GM19043 (cell line): ENCODE measurements around the gene PRDM16.

Experiments
- ATAC-seq: cut with Tn5 transposase; IDR thresholded peaks from one replicate; pipeline ENCODE4 v1.9.1; 2021; ENCODE audit warnings: low read depth; ENCODE audit not compliant: unreplicated experiment

Gene PRDM16

GRCh38 chr1:3431686-3432085 lies 362.7 kb downstream of the PRDM16 start:
- ATAC-seq, result no peak

GRCh38 chr1:3432306-3432705 lies 363.3 kb downstream of the PRDM16 start:
- no peak for ATAC-seq

DNA sequence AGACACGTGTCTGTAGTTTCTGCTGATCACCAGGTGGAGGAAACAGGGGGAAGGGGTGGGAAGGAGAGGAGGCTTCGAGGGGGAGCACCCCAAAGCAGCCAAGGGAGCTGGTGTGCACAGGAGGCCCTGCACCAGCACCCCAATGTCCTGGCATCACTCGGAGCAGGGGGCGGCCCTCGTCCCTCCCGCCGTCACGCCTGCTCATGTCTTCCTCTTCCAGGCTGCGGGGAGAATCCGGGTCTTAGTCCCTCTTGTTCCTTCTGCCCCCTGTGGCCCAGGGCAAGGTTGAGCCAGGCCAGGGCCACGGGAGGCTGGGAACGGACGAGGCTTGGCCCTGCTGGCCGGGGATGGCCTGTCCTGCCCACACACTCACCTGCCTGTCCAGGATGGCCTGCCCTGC lies 364.1 kb downstream of the PRDM16 start:
- ATAC-seq, result no peak

GRCh38 chr1:3433596-3434320 lies 364.8 kb downstream of the PRDM16 start:
- no peak for ATAC-seq

DNA sequence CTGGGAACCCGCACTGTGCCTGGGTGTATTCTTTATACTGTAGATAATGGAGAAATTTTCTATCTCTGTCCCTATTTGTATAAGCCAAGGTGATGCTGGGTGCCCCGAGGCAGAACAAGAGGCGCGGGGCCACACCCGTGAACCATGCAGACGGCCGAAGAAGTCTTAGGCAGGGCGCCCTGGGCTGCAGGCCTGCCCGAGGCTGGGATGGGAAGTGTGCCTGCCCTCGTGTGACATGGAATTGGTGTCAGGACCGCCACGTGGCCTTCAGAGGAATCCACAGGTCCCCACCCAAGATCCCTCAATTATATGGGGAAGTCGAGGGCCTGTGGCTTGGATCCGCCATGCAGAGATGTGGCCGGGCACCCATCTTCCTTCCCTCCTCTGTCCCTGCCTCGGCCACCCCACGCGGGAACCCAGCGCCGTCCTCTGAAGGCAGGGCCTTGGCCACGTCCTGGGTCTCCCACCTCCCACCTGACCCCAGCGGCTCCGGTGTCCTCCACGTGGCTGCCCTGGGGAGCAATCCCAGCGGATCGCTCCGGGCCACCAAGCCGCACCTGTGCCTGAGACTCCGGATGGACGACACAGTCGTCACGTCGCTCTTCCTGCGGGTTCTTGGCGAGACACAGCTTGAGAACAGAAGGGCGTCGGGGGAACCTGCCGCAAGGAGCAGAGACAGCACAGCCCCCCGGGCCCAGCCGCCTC lies 365.6 kb downstream of the PRDM16 start:
- no peak for ATAC-seq

- no peak for ATAC-seq
These were observed 366.7 kb downstream of the PRDM16 start for GRCh38 chr1:3435666-3436065.

- ATAC-seq, result no peak
These were observed 367.4 kb downstream of the PRDM16 start for GRCh38 chr1:3436451-3436850.

DNA sequence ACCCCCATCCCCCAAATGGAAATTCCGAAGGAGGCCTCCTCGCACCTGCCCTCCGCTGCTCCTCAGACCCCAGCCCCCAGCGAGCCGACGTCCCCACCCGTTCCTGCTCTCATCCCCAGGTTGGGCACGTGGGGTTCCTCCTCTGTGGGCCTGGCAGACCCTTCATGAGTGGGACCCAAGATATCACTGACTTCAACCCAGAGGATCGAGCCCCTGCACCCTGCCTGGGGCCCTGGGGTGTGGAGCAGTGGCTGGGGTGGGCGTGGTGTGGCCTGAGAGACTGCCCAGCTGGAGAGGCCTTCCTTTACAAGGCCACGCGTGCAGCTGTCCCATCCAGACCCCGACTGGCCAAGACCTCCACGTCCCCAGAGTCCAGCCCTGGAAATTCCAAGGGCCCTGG lies 367.9 kb downstream of the PRDM16 start:
- no peak for ATAC-seq

DNA sequence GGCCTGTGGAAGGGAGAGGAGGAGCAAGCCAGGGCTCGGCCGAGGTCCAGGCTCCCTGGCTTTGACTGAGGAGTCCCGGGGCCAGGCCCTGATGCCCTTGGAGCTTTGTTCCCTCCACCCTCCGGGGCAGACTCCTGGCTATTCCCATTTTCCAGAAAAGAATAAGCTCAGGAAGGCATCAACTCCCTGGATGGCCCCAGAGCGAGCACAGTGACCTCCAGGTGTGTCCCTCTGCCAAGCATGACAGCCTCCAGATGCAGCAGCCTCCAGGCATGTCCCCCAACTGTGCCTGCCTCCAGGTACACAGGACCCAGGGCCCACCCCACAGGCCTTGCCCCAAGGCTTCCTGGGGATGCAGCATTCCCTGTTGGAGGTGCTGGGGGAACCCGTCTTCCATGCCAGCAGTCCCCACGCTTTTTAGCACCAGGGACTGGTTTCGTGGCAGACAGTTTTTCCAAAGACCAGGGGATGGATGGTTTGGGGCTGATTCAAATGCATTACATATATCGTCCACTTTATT lies 369.7 kb downstream of the PRDM16 start:
- no peak for ATAC-seq

GRCh38 chr1:3439346-3440299 lies 370.6 kb downstream of the PRDM16 start:
- ATAC-seq, result no peak

GRCh38 chr1:3440300-3440681 lies 371.3 kb downstream of the PRDM16 start:
- no peak for ATAC-seq

DNA sequence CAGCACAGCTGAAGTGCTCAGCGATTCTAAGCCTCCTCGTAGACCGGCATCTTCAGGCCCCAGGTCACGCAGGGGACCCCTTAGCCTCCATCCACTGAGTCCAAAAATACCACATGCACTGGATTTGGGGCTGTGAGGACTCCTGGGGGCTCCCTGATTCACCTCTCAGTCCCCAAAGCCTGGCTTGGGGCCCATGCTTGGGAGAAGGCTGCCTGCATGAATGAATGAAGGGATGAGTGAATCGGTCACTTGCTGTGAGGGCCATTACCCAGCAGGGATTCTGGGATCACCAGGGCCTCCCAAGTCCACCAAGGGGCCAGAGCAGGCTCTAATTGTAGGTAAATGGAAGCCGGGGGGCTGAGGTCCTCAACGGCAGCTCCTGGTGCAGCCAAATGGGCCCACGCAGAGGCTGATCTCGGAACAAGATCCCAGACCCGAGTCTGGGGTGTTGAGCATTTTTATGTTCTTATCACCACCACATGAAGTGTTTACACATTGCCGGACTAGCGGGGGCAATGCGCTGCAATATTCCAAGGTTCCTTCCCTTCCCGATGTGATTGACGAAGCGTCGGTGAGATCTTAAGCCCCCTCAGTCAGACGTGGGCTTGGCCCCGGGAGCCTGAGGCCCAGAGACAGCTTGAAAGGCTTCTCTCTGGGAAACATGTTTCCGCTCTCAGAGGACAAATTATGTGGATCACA lies 371.9 kb downstream of the PRDM16 start:
- ATAC-seq, result no peak

DNA sequence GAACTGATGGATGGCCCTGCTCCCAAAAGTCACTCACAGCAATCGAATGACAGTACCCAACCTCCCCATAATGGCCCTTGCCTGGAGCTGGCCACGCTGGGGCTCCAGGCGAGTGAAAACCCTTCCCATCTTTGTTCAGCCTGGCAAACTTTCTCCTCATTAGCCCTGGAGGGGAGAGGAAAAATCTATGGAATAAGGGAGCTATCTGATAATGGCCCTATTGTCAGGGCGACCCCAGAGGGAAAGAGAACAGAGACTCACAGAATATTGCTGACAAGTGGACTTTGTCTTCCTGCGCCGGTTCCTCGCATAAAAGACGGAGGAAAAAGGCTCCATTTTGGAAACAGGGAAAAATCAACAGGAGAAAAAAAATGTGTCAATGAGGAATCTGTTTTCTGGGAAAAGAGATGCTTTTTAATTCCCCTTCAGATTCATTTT lies 372.4 kb downstream of the PRDM16 start:
- no peak for ATAC-seq

DNA sequence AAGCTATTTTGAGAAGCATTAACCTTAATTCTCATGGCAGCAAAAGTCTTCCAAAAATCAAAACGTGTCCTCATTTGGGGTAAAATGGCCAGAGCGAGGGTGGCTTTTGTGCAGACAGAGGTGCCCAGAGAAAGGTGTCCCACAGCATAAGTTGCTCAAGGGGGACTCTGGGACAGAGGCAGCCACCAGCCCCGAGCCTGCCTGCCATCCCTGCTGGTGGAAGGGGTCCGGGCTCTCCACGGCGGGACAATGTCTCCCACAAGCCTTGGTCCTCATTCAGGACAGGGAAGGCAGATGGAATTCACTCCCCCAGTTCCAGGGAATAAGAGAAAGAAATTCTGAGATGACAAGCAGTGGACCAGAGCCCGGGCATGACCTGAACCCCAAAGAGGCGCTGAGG lies 372.9 kb downstream of the PRDM16 start:
- ATAC-seq, result no peak

DNA sequence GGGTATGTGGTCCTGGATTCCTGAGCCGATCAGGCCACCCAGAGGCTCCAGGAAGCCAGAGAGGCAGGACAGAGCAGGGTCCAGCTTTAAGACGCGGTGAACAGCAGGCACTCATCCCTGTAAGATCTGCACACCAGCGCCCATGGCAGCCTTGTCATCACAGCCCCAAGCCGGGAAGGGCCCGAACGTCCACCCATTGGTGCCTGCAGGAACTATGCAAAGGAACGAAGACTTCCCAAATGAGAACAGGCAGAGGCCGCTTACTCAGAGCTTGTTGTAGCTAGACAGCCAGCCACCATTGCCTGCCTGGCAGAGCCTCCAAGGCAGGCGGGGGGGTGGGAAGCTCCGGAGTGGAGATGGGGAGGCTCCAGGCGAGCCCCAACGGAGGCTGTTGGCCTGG lies 373.3 kb downstream of the PRDM16 start:
- no peak for ATAC-seq

DNA sequence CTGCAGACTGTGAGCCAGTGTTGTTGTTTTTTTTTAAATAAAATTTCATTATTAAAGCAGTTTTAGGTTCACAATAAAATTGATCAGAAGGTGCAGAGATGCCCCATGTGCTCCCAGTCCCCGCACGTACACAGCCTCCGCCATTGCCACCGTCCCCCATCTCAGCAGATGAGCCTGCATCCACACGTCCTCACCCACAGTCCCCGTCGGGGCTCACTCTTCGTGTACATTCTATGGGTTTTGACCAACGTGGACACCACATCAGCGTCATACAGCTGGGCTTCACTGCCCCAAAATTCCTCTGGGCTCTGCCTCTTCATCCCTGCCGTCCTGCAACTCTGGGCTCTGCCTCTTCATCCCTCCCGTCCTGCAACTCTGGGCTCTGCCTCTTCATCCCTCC lies 373.9 kb downstream of the PRDM16 start:
- no peak for ATAC-seq

DNA sequence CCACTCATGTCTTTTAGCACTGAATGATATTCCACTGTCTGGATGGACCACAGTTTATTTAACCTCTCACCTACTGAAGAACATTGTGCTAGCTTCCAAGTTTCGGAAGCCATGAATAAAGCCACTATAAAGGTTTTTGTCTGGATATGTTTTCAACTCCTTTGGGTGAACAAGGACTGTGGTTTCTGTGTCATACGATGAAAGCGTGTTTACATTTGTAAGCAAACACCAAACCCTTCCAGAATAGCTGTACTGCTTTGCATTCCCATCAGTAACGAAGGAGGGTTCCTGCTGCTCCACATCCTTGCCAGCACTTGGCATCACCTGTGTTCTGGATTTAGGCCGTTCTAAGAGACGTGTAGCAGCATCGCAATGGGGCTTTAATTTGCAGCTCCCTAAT lies 374.8 kb downstream of the PRDM16 start:
- ATAC-seq, result no peak

GRCh38 chr1:3444298-3444697 lies 375.3 kb downstream of the PRDM16 start:
- ATAC-seq, result no peak

DNA sequence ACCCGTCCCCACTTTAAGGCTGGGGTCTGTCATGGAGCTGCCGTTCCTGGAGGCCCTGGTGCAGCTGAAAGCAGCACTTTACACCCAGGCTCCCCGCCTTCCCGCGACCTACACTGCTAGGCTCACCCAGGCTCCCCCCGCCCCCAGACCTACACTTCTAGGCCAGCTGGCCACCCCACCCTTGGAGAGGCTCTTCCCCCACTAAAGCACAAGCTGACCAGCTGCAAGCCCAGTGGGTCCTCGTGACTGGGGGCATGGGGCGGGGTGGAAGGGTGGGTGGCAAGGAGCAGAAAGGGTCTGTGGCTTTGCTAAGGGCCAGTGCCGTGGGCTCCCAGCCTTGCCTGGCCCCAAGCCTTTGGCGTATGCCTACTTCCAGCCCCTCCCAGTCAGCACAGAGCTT lies 375.7 kb downstream of the PRDM16 start:
- ATAC-seq, result no peak

DNA sequence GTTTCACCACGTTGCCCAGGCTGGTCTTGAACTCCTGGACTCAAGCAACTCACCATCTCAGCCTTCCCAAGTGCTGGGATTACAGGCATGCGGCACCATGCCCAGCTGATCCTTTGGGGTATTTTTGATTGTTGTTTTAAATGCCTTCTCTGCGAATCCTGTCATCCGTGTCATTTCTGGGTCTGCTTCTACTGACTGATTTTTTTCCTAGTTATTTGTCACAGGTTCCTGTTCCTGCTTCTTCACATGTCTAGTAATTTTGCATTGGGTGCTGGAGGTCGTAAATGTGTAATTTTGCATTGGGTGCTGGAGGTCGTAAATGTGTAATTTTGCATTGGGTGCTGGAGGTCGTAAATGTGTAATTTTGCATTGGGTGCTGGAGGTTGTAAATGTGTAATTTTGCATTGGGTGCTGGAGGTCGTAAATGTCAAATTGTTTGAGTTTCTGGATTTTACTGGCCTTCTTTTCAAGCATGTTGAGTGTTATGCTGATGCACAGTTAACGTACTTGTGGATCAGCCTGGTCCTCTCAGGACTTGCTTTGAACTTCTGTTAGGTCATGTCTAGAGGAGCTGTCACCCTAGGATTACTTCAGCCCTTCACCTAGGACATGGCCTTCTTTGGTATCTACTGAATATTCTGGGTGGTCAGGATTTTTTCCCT lies 381.3 kb downstream of the PRDM16 start:
- ATAC-seq, result no peak
